Right lobe of liver (tissue), 6 donors: ENCODE results near the gene TAF4B. TPM values are rescaled to one million over a fixed set of nuclear protein-coding genes. Genes with fewer than 3 reads are reported as not detected.

Experiments used
- ATAC-seq, 4 donors: fragments of 200-7000 bp; cut with Tn5 transposase; one replicate each; pipeline ENCODE4 v1.9.1; 2020; ENCODE audit warnings: mild to moderate bottlenecking in 4 of 4, moderate library complexity in 4 of 4
- DNase-seq, 3 donors: peaks; one replicate each; pipeline ENCODE4 v3.0.0-alpha.2; 2020
- H3K27ac ChIP-seq, 3 donors: fragments of 200-600 bp; one replicate each; pipeline ENCODE4 v1.8.0; 2022
- H3K27me3 ChIP-seq, 2 donors: fragments of 200-600 bp; one replicate each; pipeline ENCODE4 v1.8.0; 2022
- H3K36me3 ChIP-seq, 4 donors: fragments of 200-600 bp; sonication (generic) in 1 of 4; one replicate each; pipeline versions ENCODE4 v1.5.1 to v1.8.0; 2017 to 2022; ENCODE audit warnings: control low read depth in 1 of 4
- H3K4me1 ChIP-seq, 4 donors: fragments of 200-600 bp; sonication (generic) in 1 of 4; one replicate each; pipeline versions ENCODE4 v1.5.1 to v1.8.0; 2017 to 2022; ENCODE audit warnings: control low read depth in 1 of 4
- H3K4me3 ChIP-seq, 3 donors: fragments of 200-600 bp; one replicate each; pipeline ENCODE4 v1.8.0; 2022
- H3K9me3 ChIP-seq, 4 donors: fragments of 200-600 bp; sonication (generic) in 1 of 4; one replicate each; pipeline versions ENCODE4 v1.5.1 to v1.8.0; 2017 to 2022; ENCODE audit warnings: control low read depth in 1 of 4
- POLR2A ChIP-seq: fragments of 450-650 bp; IDR thresholded peaks from one replicate; pipeline ENCODE4 v1.6.1; 2017; ENCODE audit warnings: antibody characterized with exemption, mild to moderate bottlenecking
- WGBS: methylation state at CpG from one replicate; pipeline ENCODE4 v1.1.6; 2018; ENCODE audit warnings: low coverage, low lambda C conversion rate; ENCODE audit not compliant: insufficient coverage; ENCODE audit errors: missing lambda C conversion rate; 5-methylcytosine and 5-hydroxymethylcytosine counted together
- intact Hi-C, 2 donors: fragments of 100-400 bp; cut with DNase I; formaldehyde crosslinking; loops; one replicate each; pipeline versions ENCODE4 v1.11.2 to v1.14.1; 2022
- total RNA-seq, 6 experiments: library from RNA; depleted of rRNA in 2 of 6; stranded (reverse); fragments of >200 nt in 2 of 6; fragmentation: NEBNext Ultra II Directional in 3 of 6; extraction: Animal tissue kit (Norgen Biotek cat#: 25700) in 3 of 6; gene quantifications; one replicate each; pipeline versions ENCODE4 v1.1.0 to v1.2.4, GENCODE V29; 2016 to 2023
- TF ChIP-seq, protein P1 (sequence below), 4 donors: fragments of 200-600 bp in 3 of 4; fragments of 450-650 bp in 1 of 4; IDR thresholded peaks; one replicate each; pipeline versions ENCODE4 v1.5.1 to v1.8.0; 2016 to 2022; ENCODE audit warnings: antibody characterized with exemption in 4 of 4, mild to moderate bottlenecking in 2 of 4
- donor health status: DM: no; HTN: yes; CAD: no.
- donor health status: DM: no; HTN: no; CAD: no.
- donor health status: DM: no; HTN: no; CAD: no.
- donor health status: DM: no; HTN: yes; CAD: no.
- donor health status: DM: no; HTN: yes; CAD: no.

The TAF4B gene
- total RNA-seq, 6 experiments from 2014 or later, result 0.09 to 0.44 (median 0.31) TPM

DNA sequence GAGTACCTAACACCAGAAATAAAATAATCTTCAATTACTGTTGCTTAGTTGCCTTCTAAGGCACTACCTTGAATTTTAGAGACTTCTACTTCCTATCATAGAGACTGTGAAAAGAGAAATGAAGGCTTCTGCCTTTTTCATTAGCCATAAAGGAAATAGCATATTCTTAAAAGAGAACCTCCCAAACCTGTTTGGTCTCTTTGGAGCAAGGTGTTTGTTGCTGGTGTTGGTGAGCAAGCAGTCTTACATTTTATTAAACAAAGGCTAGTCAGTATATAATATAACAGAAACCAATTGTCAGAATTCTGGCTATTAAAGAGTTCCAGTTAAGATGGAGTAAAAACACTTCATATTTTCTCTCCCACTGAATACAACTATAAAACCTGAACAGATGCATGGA is 116.4 kb downstream of the TAF4B start:
- Histone ChIP-seq H3K27ac (no peak overlapping the region), H3K27me3 (no peaks in the 10 kb centered on the region), H3K9me3 (no peaks in the 10 kb centered on the region), H3K4me1 (no peaks in the 10 kb centered on the region), H3K4me3 (no peak overlapping the region), H3K36me3 (no peaks in the 10 kb centered on the region)
- intact Hi-C loops, result no loop called here
- DNase-seq, result no peak
- no peak for TF ChIP-seq POLR2A
- TF ChIP-seq, protein P1, sequence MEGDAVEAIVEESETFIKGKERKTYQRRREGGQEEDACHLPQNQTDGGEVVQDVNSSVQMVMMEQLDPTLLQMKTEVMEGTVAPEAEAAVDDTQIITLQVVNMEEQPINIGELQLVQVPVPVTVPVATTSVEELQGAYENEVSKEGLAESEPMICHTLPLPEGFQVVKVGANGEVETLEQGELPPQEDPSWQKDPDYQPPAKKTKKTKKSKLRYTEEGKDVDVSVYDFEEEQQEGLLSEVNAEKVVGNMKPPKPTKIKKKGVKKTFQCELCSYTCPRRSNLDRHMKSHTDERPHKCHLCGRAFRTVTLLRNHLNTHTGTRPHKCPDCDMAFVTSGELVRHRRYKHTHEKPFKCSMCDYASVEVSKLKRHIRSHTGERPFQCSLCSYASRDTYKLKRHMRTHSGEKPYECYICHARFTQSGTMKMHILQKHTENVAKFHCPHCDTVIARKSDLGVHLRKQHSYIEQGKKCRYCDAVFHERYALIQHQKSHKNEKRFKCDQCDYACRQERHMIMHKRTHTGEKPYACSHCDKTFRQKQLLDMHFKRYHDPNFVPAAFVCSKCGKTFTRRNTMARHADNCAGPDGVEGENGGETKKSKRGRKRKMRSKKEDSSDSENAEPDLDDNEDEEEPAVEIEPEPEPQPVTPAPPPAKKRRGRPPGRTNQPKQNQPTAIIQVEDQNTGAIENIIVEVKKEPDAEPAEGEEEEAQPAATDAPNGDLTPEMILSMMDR (IDR thresholded peaks at IDR 0.05), result no peak
- no peak for ATAC-seq

DNA sequence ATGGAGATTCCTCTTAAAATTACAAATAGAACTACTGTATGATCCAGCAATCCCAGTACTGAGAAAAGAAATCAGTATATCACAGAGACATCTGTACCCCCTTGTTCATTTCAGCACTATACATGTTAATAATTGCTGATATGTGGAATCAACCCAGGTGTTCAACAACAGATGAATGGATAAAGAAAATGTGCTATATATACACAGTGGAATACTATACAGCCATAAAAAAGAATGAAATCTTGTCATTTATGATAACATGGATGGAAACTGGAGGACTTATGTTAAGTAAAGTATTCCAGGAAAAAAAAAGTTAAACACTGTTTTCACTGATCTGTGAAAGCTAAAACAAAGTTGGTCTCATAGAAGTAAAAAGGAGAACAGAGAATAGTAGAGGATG is 124.7 kb downstream of the TAF4B start:
- no peaks in the 10 kb centered on the region for H3K9me3 ChIP-seq
- no peaks in the 10 kb centered on the region for H3K4me1 ChIP-seq
- no peak overlapping the region for H3K4me3 ChIP-seq
- ATAC-seq, result no peak
- intact Hi-C loops, result no loop called here
- DNase-seq, result no peak
- no peaks in the 10 kb centered on the region for H3K36me3 ChIP-seq
- TF ChIP-seq, protein P1 (IDR thresholded peaks at IDR 0.05), result no peak
- TF ChIP-seq POLR2A, result no peak
- no peak overlapping the region for H3K27ac ChIP-seq
- no peaks in the 10 kb centered on the region for H3K27me3 ChIP-seq

DNA sequence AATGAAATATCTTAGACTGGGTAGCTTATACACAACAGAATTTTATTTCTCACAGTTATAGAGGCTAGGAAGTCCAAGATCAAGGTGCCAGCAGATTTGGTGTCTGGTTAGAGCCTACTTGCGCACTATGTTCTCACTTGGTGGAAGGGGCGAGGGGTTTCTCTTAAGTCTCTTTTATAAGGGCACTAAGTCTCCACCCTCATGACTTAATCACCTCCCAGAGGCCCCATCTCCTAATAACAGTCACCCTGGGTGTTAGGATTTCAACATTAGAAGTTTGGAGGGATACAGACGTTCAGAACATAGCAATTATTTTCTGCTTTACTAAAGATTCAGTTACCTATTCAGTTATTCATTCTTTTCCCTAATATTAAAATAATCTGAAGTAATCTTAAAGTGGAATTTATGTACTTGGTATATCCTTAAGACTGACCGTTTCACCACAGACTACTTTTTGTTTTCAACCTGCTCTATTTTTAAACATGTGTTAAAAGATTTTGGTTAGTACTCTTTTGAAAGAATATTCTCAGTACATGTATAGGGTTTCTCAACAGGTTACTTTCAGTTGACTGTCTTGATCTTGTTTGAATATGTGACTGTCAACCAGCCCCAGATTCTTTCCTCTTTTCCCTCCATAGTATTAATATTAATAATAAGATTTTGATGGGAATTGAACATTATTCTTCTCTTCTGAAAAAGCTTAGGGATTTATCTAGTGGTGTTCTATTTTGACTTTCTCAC is 130.0 kb downstream of the TAF4B start:
- no peak for TF ChIP-seq POLR2A
- TF ChIP-seq, protein P1 (IDR thresholded peaks at IDR 0.05), result no peak
- no peaks in the 10 kb centered on the region for H3K9me3 ChIP-seq
- ATAC-seq, result no peak
- no peaks in the 10 kb centered on the region for H3K4me1 ChIP-seq
- no peak overlapping the region for H3K4me3 ChIP-seq
- 72% methylated on average over 4 of the region's 4 CpGs for WGBS
- H3K27me3 ChIP-seq, result no peaks in the 10 kb centered on the region
- H3K36me3 ChIP-seq, result no peaks in the 10 kb centered on the region
- no peak for DNase-seq
- H3K27ac ChIP-seq, result no peak overlapping the region
- intact Hi-C loops, result no loop called here

DNA sequence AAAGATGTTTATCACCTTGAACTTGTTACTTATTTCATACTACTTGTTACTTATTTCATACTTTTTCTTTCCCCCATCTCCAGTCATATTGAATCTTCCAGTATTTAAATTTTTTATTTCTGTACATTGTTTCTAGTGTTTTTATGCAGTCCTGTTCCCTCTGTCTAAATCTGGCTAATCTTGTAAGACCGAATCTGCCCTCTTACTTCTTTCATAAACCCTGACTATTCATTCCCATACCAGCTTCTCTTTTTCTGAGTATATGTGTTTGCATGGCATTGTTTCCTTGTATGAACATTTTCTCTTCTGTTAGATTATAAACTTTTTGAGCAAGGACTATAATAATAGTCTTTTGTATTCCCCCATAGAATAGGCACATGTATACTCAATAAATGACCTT is 131.7 kb downstream of the TAF4B start:
- no peak overlapping the region for H3K27ac ChIP-seq
- no peaks in the 10 kb centered on the region for H3K9me3 ChIP-seq
- H3K4me3 ChIP-seq, result no peak overlapping the region
- no peaks in the 10 kb centered on the region for H3K27me3 ChIP-seq
- no peak for DNase-seq
- no peak for TF ChIP-seq POLR2A
- intact Hi-C loops, result no loop called here
- ATAC-seq, result no peak
- H3K36me3 ChIP-seq, result no peaks in the 10 kb centered on the region
- H3K4me1 ChIP-seq, result no peaks in the 10 kb centered on the region
- WGBS, result 67% methylated on average over 1 of the region's 1 CpG

DNA sequence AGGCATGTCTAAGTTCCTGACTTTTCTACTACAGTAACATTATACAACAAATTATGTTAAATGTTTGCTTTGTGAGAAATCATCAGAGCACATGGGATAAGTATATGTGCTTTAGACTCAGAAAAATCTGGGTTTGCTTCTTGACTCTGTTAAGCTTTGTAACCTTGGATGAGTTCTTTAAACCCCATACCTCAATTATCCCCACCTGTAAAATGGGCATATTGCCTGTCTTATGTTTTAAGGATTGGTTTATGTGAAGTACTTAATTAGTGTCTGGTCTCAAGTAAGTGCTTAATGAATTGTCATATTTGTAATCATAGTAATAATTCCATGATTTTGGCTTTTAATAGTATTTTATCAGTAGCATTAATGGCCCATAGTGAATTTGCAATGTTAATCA is 135.8 kb downstream of the TAF4B start:
- H3K4me3 ChIP-seq, result no peak overlapping the region
- DNase-seq, result no peak
- H3K4me1 ChIP-seq, result no peaks in the 10 kb centered on the region
- no peaks in the 10 kb centered on the region for H3K9me3 ChIP-seq
- TF ChIP-seq, protein P1 (IDR thresholded peaks at IDR 0.05), result no peak
- TF ChIP-seq POLR2A, result no peak
- ATAC-seq, result no peak
- intact Hi-C loops, result no loop called here
- H3K27me3 ChIP-seq, result no peaks in the 10 kb centered on the region
- no peak overlapping the region for H3K27ac ChIP-seq
- no peaks in the 10 kb centered on the region for H3K36me3 ChIP-seq
